ENCODE data around the gene RNF213.

RNF213 gene

DNA sequence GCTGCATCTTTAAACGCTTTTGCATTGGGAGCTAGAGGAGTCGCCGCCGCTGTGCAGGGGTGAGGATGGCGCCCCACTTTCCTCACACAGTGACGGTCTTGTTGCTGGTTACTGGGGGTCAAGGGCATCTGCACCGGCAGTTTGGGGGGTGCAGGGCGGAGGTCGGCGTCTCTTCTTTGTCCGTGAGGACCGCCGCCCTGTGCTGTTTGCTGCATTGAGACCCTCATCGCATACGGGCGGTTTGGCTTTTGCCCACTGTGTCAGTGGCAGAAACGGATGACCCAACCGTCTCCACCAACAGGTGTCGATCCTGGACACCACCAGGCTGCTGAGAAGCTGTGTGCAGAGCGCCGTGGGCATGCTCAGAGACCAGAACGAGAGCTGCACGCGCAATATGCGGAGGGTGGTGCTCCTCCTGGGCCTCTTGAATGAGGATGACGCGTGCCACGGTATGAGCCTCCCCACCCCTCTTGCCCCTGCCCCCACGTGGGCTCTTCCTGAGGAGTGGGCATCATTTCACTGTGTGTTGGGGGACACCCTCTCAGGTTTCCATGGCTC is 93.1 kb downstream of the RNF213 start:
- no peak for DNase-seq

DNA sequence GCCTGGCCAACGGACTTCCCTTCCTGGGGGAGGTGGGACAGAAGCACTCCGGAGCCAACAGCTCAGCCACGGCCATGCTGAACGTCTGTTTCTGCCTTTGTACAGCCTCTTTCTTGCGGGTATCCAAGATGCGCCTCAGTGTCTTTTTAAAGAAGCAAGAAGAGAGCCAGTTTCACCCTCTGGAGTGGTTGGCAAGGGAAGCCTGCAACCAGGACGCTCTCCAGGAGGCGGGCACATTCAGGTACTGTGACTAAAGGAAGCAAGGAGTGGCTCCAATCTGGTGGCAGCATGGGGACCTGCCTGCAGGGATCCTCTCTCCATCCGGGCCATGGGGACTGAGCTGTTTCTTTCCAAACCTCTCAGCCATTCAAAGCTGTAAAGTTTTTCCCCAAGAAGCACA is 93.7 kb downstream of the RNF213 start:
- DNase-seq: no peak

DNA sequence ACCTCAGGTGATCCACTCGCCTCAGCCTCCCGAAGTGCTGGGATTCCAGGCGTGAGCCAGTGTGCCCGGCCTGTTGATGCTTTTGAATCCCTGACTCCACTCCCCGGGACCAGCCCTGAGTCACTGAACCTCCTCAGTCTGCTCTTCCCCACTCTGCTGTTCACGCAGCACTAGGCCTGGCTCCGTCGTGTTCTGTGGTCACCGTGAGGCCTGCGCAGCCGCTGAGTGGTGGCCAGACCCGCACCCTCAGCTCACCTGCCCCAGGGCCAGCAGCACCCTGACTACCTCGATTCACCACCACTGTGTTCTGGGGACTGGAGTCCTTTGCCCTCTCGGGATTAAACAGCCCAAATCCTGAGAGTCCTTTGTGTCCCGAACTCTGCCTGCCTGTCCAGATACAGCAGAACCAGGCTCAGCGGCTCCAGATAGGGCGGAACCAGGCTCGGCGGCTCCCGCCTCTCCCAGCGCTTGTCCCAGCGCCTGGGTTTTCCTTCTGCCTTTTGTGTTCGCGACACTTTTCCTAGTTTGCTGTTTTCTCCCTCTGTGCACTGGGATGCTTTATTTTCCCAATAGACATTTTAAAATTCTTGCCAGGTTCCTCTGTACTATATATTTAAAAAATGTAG is 95.7 kb downstream of the RNF213 start:
- no peak for DNase-seq

DNA sequence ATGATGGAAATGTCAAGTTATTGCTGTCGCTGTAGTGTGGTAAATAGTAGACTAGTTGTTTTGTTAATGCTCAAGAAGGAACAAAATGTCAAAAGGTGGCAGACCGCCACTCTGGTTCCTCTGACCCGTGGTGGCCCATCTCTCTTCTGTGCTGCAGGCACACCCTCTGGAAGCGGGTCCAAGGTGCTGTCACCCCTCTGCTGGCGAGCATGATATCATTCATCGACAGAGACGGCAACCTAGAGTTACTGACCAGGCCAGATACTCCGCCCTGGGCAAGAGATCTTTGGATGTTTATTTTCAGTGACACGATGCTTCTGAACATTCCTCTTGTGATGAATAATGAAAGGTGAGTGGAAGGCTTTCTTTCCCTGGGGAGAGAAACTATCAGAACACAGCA is 97.5 kb downstream of the RNF213 start:
- no peak for DNase-seq

DNA sequence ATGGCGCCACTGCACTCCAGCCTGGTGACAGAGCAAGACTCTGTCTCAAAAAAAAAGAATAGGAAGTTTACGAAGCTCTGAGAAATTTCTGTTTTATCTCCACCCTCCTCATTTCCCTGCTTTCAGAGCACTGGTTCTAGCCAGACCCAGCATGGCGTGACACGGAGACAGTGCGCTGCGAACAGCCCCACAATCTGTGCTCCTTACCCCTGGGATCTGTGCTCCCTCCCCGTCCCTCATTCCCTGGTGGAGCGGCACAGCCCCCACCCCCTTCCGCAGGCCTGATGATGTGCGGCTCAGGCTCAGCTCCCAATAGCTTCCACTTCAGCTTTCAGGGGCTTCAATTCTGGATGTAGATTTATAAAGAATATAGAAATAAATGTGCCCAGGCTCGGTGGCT is 98.2 kb downstream of the RNF213 start:
- DNase-seq: no peak

DNA sequence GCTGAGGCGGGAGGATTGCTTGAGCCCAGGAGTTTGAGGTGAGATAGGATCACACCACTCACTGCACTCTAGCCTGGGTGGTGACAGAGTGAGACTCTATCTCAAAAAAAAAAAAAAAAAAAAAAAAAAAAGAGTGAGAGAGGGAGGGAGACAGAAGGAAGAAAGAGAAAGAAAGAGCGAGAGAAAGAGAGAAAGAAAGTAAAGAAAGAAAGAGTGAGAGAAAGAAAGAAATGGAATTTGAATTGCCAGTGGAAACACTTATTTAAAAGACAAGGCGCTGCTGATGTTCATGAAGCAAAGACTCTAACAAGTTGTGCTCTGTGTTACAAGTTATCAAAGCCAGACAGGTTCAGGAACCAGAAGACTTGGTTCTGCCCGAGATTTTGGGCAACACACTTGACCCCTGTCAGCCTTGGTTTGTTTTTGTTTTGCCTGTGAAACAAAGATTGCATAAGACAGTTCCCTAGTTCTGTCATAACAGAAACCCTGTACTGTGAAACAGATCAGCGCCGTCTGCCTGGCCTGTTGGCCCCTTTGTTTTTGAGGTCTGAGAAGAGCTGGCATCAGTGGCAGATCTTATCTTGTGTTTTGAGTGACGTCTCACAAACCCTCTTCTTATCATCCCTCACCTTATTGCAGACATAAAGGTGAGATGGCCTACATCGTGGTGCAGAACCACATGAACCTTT is 98.9 kb downstream of the RNF213 start:
- no peak for DNase-seq

DNA sequence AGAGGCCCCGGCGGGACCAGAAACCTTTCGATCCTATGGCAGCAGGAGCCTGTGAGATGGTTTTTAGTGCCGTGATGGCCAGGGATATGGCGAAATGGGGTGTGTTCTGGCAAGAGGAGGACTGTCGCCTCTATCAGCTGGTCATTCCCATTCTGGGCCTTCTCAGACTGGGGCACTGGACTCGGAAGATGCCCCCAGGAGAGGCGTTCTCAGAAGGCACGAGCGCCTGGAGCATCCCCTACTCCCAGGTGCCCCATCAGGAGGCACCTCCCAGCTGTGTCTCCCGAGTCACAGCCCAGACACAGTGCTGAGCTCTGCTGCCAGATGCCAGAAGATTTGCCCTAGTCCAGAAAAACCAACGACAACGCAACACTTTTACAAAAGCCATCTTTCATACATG is 99.7 kb downstream of the RNF213 start:
- DNase-seq: no peak

DNA sequence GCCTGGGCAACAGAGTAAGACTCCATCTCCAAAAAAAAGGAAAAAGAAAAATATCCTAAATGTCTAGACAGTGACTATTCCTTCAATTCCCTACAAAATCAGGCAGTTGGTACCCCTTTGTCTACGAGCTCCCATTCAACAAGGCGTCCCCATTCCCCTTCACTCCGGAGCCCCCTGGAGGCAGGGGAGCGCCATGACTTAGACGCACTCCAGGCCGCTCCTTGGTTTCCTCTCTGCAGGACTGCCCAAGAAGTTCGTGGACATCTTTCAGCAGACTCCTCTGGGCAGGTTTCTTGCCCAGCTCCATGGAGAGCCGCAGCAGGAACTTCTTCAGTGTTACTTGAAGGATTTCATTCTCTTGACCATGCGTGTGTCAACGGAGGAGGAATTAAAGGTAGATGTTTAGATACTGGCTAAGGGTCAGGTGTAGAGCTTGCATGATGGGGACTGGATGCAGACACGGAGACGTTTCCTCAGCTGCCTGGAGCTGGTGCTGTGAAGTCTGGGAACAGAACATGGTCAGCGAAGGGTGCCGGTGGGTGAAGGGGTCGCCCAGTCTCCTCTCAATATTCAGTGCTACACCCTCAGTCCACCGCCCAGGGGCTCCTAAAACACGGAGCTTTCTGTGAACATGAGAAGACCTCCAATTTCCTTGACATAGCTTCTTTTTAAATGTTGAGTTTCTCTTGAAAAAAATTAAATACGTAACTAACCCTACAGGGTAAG is 101.0 kb downstream of the RNF213 start:
- peak; percentile 30 for DNase-seq

DNA sequence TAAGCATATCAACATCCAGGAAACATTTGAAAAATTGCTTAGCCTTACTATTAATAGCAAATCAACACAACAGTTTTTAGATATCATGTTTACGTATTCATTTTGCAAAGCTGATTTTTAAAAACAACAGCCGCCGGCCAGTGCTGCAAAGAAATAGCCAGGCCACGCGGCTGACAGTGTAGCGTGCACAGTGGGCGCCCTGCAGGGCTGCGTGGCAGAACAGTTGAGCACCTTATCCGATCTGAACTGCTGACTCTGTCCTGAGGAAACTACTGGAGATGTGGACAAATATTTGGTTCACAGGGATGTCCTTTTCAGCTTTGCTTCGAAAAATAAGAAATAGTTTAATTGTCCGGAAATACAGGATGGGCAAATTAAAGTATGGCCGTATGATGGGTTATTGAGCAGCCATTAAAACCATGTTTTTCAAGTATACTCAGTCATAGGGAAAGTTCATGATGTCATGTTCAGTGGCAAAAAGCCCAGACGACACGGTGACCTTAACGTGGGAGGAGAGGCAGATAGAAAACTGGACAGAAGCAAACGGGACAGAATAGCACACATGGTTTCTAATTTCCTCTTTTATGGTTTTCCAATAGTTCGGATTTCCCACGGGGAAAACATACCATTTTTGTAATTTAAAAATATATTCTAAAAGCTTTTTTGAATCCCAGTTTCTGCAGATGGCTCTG is 101.9 kb downstream of the RNF213 start:
- DNase-seq: no peak

DNA sequence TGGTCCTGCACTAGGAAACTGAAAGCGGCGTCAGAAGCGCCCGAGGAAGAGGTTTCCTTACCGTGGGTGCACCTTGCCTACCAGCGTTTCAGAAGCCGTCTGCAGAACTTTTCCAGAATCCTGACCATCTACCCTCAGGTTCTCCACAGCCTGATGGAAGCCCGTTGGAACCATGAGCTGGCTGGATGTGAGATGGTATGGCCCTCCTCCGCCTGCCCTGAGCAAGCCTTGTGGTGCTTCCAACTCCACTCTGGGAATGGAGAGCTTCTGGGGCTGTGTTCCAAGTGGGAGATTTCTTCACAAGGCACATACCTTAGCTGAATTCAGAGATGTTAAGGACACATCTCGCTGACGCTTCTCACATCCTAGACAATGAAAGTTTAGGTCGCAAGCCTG is 102.5 kb downstream of the RNF213 start:
- DNase-seq: no peak

DNA sequence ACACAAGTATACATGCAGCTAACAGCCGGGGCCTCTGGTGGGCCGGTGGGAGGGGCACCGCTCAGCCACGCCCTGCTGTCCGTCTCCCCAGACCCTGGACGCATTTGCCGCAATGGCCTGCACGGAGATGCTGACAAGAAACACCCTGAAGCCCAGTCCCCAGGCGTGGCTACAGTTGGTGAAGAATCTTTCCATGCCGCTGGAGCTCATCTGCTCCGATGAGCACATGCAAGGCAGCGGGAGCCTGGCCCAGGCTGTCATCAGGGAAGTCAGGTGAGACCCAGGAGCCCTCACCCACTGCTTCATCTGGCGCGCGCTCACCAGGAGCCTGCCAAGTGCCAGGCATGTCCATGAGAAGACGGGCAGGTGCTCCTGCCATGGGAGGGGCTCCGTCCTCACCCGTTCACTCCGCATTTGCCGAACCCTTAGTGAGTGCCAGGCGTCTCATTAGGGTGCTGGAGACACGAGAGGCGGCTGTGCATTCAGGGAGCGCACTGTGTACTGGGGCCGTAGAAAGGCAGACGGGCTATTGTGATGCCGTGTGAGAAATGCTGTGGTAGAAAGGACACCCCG is 103.0 kb downstream of the RNF213 start:
- no peak for DNase-seq

DNA sequence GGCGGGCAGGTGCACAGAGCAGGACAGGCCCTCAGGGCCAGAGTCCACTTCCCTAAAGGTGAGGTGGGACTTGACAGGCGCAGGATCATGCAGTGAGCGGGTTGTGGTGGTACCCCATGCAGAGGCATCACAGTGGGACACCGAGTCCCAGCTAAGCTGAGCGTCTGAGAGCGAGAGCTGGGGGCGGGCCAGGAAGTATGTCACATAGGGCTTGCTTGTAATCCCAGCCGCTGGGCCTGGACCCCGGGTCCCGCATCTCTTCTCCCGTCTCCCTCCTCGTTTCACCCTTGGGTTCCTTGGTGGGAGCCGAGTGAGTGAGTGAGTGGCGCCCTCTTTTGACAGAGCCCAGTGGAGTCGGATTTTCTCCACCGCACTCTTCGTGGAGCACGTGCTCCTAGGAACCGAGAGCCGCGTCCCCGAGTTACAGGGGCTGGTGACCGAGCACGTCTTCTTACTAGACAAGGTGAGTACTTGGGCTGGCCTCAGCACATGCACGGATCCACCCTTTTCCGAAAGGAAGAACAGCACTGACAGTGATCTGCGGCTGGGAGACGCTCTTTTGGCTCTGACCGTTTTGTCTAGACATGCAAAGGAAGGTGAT is 103.5 kb downstream of the RNF213 start:
- DNase-seq: peak; percentile 37

DNA sequence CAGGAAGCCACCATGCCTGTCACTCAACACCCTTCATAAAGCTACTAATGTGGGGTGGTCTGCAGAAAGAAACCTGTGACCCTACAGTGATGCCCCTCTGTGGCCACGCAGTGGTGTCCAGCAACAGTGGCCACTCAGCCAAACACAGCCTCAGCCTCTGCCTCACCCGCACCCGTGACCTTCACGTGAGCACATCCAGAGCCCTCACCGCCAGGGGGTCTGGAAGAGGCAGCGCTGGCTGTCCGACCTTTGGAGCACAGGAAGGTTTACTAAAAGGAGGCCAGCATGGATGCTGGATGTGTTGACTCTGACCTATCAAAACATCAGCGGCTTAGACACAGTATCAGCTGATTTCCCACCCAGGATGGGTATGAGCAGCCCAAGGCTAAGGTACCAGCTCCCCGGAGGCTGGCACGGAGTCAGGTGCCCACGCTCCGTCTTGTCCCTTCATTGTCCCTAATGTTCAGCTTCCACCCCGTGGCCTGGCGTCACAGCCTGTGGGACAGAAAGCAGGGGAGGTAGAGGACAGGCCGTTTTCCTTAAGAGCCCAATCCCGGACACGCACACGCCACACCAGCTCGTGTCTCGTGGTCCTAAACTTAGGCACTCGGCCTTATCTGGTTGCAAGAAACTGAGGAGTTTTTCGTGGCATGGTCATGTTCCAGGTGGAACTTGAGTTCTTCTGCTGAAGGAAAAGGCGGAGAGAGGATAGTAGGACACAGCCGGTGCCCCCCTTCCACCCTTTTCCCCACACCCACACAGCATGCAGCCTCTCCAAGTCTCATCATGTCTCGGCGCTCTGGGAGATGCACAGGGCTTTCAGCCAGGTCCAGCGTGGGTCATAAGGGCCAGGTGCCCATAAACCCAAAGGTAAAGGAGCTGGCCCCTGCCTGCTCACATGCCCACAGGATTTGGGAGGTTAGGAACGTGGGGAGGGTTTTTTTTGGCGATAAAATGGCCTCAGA is 104.6 kb downstream of the RNF213 start:
- no peak for DNase-seq

DNA sequence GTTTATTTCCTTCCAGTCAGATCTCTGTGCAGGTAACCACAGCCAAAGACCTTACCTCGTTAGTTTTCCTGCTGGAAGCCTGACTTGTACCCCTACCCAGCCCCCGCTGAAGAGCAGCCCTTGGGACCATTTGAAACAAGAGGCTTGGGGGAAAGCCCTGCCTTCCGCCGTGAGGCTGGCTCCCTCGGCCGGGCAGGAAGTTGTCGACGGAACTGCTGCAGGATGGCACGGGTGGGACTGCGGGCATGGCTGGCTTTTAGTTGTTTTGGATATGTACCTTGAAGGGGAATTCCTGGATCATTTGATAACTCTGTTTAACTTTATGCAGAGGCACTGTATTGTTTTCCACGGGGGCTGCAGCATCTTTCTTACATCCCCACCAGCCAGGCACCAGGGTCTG is 105.3 kb downstream of the RNF213 start:
- no peak for DNase-seq

DNA sequence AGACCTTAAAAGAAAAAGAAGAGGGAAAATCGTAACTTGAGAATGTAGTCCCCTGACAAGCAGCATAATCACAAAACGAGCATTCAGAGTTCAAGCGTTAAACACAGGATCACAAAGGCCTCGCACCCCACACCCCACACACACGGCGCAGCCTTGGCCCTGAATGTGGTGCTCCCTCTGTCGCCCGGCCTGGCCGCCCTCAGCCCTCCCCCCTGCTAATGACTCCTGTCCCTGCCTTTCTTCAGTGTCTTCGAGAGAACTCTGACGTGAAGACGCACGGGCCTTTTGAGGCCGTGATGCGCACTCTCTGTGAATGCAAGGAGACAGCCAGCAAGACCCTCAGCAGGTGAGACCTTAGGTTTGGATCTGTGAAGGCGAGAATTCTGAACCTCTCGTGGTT is 106.9 kb downstream of the RNF213 start:
- no peak for DNase-seq

DNA sequence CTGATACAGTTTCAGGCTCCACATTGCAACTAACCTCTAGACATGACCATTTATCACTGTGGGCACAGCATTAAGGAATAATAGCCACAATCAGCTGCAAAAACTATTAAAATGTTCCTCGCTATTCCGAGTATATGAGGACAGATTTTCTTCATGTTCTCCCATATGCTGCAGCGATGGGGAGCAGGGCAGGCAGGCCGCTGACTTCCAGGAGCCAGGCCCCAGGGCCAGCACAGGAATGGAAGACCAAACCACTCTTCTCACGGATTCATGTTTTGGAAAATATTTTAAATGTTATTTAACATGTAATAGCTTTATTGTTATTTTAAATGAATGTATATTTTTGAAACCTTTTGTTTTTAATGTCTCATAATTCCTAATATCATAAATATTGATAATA is 110.5 kb downstream of the RNF213 start:
- no peak for DNase-seq

DNA sequence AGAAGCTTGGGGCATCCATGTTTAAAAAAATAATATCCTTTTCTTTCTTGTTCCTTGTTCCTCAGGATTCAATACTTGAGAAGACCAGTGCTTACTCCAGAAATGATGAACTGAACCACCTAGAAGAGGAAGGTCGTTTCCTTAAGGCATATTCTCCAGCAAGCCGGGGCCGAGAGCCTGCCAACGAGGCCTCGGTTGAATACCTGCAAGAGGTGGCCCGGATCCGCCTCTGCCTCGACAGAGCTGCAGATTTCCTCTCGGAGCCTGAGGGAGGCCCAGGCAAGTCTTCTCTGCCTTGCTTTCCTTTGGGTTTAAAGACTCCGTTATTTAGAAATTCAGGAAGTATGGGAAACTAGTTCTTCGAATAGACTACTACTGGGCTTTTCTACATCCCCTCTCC is 111.8 kb downstream of the RNF213 start:
- no peak for DNase-seq

DNA sequence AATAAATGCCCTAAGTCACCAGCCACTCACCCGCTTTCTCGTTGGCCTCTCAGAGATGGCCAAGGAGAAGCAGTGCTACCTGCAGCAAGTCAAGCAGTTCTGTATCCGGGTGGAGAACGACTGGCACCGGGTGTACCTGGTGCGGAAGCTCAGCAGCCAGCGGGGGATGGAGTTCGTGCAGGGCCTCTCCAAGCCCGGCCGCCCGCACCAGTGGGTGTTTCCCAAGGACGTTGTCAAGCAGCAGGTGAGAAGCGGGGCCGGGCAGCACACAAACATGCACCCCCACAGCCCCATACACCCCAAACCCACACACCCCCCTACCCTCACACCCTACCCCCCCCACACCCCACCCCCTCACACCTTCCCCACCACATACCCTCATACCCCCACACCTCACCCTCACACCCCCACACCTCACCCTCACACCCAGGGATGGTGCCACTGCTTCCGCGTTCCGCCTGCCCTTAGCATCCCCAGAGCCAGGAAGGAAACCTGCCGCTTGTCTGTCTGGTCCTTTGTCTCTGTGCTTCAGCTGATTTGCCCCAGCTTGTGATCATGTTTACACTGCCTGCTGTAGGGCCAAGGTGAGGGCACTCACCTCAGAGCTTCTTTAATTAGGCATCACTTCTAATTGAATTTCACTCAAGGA is 112.4 kb downstream of the RNF213 start:
- DNase-seq: no peak

DNA sequence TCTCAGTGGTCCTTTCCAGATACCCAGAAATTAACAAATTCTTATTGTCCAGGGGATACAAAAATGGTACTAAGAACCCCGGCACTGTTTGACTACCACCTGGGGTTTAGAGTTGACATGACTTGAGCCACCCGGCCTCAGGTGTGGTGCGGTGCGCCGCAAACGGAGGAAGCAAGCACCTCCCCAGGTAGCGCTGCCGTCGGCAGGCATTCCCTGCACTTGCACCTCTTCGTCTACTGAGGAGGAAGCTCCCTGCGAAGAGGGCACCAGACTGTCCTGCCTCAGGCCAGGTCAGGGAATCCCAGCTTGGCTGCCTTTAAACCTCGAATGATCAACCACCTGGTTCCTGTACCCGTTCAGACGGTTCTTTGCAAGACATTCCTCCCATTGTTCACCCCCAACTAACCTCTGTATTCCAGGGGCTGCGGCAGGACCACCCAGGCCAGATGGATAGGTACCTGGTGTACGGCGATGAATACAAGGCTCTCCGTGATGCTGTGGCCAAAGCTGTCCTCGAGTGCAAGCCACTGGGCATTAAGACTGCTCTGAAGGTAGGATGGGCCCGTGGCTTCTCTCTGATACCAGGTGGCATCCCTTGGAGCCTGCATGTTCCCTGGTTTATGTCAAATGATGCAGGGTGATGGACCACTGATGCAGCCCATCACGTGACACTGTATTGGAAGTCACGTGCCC is 113.5 kb downstream of the RNF213 start:
- DNase-seq: no peak
